Tibial nerve (tissue), 4 donors: ENCODE results near the gene IFFO2.

Source experiments
- CTCF ChIP-seq, 5 experiments: fragments of 200-600 bp in 3 of 5; fragments of 450-650 bp in 2 of 5; sonication (generic) in 3 of 5; IDR thresholded peaks; one replicate each; pipeline ENCODE4 v1.5.1; 2016 to 2019; ENCODE audit warnings: antibody characterized with exemption in 5 of 5, mild to moderate bottlenecking in 3 of 5, moderate library complexity in 2 of 5
- EP300 ChIP-seq, 2 donors: sonication (generic); formaldehyde crosslinking; IDR thresholded peaks; one replicate each; pipeline ENCODE4 v1.6.1; 2017; ENCODE audit warnings: antibody characterized with exemption in 2 of 2, mild to moderate bottlenecking in 1 of 2
- POLR2A ChIP-seq, 2 donors: fragments of 450-650 bp; IDR thresholded peaks; one replicate each; pipeline ENCODE4 v1.6.1; 2017; ENCODE audit warnings: antibody characterized with exemption in 2 of 2, mild to moderate bottlenecking in 2 of 2, moderate library complexity in 2 of 2

GRCh38 chr1:18861082-18861481 lies 95.4 kb downstream of the IFFO2 start:
- TF ChIP-seq EP300 (IDR thresholded peaks at IDR 0.05) (no peak), CTCF (IDR thresholded peaks at IDR 0.05) (no peak), POLR2A (IDR thresholded peaks at IDR 0.05) (no peak)
